GM19463 (cell line): ENCODE data around the gene PPARA.
"Not testable (repeated sequence)": the region's sequence is repeated elsewhere in the genome, so short reads cannot be mapped to it uniquely, and the experiment has no call there.

ENCODE experiments used
- ATAC-seq: cut with Tn5 transposase; IDR thresholded peaks from one replicate; pipeline ENCODE4 v1.9.1; 2021; ENCODE audit warnings: mild to moderate bottlenecking, moderate library complexity; ENCODE audit not compliant: unreplicated experiment

The PPARA gene

DNA sequence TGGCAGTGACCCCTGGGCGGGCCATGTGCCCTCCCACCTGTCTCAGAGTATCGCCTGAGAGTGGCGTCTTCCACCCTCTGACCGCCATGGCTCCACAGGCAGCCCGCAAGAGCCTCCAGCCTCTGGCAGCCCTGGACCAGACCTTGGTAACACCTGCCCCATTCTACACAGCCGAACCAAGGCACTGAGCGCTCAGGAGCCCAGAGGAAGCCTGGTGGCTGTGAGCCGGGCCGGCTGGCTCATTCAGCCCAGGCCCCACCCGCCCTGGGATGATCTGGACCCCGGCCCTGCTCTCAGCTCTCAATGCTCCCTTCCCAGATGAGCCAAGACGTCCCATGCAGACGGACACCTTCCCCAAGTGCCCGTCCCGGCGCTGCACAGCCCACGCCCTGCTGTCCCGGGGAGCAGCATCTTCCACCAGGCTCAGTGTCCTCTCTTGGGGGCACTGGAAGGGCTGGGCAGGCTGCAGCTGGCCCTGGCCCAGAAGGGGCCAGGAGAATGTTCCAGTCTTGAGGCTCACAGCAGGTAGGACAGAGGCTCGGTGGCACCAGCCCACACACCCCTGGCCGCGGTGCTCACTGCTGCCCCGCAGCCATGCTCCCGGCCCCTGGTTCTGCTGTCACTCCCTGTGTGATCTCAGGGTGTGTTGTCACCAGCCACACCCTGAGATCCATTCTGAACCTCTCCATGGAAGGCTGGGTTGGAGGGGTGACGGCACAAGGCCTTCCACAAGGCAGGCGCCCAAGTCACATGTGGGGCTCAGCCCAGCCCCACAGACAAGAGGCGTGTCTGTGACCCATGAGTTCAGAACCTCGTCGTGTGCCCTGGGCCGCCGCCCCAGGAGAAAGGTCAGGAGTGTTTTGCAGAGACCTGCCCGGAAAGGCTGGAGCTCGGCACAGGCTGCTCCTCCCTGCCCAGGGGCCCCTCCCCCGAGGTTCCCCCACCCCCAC is 24.2 kb upstream of the PPARA start:
- no peak for ATAC-seq

DNA sequence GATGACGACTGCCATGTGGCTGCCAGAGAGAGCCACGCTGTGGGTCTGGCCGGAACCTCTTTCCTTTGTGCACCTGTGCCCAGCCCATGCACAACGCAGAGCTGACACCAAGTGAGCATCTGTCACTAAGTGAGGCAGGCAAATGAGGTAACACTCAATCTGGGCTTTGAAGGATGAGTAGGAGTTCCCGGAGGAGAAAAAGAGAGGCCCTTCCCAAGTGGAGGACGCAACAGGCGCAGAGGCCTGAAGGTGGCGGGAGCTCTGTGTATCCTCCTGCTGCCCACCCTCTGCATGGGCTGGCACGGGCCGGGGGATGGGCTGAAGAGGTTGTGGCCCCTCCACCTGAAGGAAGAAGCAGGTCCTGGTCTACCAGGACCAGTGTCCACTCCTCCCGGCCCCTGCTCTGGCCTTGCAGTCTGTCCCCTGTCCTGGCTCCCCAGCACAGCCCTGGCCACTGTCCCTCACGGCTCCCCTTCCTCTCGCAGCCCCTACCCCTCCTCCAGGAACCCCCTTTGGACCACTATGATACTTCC is 23.4 kb upstream of the PPARA start:
- no peak for ATAC-seq

DNA sequence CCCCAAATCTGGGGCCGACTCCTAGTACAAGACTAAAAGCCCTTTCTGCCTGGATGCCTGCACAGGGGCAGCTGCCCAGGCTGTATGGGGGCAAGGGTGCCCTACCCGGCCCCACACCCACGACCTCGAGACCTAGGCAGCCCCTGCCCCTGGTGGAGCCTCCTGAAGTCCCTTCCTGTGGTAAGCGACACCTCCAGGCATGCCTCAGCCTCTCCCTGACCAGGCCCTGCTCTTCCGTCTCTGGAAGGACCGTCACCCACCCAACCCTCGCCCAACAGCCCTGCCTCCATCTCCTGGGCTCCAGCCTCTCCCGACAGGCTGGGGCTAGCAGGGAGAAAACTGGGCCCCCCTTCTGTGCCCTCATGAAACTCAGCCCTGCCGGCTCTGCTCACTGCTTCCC is 22.8 kb upstream of the PPARA start:
- ATAC-seq = no peak

DNA sequence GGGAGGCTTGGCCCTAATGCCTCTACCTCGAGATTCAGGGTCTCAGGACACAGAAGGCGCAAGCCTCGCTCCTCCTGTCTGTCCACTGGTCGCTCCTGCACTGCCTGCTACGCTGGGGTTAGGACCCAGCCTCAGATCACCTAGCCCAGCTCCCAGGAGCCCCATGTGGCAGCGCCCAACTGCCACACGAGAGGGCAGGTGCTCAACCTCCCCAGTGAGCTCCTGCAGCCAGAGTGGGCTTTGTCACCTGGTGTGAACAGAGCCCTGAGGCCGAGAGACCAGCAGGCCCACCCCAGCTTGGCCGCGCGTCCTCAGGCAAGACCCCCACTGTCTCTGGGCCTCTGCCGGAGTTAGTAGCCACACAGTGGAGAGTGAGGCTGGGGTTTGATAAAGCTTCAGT is 21.7 kb upstream of the PPARA start:
- no peak for ATAC-seq

DNA sequence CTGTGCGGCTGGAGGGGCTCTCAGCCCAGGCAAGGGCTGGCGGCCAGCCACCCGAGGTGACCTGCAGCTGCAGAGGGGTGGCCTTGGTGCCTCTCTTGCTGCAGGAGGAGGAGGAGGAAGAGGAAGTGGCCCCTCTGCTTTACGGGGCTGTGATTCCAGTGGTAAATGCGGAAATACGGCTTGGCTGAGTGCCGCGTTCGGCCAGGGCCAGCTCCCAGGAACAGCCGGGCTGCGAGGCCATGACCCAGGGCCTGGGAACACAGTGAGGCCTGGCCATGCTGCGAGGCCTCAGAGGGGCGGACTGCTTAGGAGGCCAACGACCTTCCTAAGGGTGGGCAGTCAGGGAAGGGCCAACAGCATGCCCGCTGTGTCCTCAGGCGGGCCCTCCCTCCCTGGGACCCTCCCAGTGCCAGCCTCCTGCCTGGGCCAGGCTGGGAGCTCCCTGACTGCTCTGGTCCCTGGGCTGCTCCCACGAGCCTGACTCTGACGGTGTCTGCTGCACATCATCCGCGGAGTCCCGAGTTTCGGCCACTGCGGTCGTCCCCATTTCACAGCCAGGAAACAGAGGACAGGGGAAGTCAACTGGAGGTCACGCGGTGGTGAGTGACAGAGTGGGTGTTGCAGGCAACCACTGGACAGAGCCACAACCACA is 20.8 kb upstream of the PPARA start:
- no peak for ATAC-seq

DNA sequence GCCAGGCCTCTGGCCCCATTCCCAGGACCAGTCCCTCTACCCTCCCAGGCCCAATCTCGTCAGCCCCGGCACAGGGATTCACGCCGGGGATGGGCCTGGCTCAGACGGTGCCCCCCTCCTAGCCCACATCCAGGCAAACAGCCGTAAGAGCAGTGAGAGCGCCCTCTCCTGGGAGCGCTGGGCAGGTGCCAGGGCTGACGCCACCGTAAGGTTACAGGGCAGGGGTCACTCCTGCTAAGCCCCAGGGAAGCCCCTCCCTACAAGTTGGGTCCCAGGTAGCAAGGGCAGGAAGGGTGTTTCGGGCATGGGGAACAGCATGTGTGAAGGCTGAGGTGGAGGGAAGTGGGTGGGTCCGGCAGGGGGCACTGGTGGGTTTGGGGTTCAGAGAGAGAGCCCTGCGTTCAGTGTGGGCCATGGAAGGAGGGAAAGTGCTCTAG is 19.2 kb upstream of the PPARA start:
- ATAC-seq = no peak

DNA sequence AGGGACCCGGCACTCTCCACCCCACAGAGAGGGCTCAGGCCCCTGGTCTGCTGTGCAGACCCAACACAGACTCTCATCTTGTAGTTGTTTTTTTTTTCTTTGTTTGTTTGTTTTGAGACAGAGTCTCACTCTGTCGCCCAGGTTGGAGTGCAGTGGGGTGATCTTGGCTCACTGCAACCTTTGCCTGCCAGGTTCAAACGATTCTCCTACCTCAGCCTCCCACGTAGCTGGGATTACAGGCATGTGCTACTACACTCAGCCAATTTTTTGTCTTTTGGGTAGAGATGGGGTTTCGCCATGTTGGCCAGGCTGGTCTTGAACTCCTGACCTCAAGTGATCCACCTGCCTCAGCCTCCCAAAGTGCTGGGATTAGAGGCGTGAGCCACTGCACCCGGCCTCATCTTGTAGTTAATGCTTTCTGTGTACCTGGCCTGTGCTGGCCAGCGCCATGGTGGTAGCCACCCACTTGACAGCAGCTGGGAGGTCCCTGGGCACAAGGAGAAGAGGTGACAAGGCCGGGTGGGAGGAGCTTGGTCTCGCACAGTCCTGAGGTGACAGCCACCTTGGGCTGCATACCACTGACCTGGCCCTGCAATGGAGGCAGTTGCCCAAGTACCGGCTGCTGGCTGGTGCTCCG is 18.0 kb upstream of the PPARA start:
- ATAC-seq = not testable (repeated sequence)

DNA sequence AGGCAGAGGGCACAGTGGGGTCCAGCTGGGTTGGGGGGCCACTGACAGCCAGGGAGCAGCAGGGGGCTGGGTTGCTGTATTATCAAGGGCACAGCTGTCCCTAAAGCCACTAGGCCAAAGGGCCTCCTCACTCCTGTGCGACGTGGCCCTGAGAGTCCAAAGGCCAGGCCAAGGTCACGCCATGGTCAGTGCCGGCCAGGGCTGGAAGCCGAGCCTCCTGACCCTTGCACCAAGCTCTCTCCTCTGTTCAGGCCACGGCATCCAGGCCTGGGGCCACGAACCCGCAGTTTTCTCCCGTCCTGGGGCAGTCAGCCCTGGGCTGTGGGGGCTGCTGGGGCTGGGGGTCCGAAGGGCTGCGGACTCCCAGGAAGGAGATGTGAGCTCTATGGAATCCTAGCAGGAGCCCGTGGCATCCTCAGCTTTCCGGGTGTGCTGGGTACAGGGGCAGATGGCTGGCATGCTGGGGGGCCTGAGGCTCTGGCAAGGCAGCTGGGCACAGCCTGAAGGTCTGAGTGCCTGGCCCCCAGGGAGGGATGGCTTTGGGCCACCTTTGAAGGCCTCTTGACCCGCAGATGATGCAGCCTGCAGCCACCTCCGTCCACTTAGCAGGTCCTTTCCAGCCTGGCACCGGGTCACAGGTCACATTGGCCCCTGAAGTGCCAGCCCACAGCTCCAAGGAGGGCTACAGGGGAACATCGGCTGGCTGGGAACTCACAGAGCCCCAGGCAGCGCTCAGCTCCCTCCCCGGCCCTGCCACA is 17.3 kb upstream of the PPARA start:
- ATAC-seq = no peak

DNA sequence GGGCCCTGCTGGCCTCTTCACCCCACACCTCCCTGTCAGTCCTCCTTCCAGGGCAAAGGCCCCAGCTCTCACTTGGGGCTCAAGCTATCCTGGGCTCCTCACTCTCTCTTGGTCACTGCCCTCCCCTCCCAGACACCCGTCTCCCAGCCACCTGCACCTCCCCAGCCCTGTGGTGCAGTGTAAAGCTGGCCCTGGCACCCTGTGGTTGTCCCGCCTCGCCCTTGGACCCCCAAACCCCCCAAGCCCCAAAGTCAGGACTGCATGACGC is 16.8 kb upstream of the PPARA start:
- ATAC-seq = no peak

DNA sequence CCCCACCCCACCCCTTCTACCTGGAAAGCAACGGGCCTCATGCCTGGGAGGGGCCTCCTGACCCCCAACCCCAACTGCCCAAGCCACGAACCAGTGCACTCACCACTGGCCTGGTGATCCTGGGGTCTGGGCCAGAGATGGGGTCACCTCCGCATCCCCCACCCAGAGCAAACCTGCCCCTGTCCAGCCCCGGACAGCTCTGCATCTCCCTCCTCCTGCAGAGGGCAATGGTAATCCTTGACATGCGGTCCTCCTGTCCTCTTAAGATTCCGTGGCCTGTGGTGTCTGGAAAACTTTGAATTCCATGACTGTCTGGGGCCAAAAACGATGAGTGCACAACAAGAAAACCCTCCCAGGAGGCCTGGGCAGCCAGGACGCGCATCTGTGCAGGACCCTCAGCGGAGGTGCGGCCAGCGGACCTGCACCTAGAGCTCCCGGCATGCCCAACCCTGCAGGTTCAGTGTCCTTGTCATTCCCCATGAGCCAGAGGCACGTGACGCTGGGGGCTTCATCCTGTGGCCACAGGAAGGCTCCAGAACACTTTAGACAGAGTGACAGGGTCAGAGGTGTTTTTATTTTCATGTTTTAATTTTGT is 16.1 kb upstream of the PPARA start:
- ATAC-seq = no peak

DNA sequence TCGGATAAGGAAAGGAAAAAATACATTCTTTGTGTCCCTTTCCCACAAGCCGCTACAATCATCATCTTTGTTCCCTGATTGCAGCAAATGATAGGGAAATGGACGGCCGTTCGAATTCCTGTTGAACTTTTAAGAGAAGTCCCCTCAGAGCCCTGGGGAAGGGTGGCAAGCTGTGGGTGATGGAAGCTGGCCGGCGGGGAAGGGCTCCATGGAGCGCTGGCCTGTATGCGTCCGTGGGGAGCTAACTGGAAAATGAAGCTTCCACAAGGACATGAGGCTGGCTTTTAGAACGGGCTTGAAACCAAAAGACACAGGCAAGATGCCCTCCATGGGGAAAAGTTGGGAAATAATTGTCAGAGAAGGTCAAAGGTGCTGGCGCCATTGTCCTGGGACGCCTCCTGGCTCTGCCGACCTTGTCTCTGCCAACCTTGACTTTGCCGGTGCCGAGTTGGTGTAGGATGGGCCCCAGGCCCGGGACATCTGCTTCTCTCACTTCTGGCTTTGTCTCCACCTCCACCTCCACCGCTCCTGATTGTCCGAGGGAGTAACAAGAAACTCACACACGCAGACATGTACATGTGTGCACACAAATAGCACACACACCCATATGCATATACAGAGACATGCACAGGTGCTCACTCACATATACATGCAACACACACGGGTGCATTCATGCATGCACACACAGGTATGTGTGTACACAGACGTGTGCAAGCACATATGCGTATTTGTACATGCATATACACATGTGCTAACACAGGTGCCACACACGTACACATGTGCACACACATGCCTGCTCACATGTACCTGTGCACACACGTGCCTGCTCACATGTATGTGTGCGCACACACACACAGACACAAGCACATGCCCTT is 14.5 kb upstream of the PPARA start:
- ATAC-seq = no peak

DNA sequence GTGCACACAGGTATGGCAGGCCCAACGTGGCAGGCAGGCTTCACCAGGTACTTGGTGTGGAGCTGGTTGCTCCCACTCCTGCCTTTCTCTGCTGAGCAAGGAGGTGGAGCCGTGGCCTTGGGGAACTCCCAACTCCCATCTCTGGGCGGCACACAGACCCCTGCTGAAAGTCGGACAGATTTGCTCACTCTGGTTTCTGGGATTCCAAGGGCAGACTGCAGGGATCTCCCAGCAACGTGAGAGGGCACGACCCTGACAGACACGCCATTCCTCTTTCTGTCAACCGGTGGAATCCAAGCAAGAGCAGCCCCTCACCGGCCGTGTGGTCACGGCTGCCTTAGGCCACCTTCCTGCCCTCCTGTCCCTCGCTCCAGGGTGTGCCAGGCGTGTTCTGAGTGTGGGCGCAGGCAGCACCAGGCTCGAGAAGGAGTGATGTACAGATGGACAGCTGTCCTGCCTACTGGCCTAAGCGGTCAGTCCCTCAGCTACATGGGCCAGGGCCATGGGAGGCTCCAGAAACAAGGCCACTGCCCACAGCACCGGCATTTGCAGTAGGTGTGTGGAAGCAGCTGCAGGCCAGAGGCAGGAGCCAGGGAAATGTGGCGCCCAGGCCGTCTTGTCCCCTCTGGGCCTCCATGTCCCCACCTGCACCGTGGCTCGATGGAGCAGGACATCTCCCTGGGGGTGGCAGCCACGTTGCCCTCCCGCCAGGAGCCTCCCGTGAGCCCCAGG is 13.7 kb upstream of the PPARA start:
- no peak for ATAC-seq

DNA sequence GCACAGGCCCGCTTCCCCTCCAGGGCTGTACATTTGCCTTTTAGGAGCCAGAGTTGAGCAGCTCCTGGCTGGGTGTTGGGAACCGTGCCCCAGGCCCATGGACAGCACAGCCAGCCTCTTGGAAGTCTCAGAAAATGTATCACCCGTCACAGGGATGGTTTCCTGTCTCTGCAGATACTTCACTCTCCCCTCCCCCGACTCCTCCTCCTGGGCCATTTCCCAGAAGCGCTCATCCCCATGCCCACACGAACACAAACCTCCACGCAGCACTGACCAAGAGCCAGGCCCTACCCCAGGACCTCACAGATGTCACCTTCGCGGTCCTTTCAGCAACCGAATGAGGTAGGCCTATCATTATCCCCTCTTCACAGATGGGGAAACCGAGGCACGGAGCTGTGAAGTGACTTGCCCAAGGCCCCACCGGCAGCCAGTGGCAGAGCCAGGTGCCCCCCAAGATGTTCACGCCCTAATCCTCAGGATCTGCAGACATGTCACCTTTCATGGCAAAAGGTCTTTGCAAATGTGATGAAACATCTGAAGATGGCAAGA is 13.0 kb upstream of the PPARA start:
- ATAC-seq = no peak

DNA sequence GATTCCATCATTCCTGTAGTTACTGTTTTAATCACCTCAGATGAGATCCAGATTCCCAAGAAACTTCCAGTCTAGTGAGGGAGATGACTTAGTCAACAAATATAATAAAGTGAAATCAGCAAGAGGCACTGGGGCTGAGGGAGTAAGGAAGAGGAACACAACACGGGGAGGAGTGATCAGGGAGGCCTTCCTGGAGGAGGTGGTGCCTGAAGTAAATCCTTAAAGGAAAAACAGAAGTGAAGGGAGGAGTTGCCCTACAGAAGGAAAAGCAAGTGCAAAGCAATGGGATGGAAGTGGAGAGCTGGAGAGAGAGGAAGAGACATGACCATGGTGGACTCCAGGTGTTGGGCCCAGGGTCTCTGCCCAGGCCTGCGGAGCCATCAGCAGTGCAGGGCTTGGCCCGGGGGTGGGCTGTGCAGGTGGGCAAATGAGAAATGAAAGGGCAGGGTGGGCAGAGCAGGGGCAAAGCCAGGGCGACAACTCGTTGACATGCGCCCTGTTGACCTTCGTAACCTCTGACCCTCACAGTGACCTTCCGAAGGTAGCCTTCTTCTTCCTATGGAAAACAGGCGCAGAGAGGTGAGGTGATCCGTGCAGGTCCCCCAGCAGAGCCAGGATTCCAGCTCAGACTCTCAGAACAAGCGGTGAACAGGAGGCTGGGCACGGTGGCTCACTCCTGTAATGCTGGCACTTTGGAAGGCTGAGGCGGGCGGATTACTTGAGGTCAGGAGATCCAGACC is 12.1 kb upstream of the PPARA start:
- ATAC-seq = no peak

DNA sequence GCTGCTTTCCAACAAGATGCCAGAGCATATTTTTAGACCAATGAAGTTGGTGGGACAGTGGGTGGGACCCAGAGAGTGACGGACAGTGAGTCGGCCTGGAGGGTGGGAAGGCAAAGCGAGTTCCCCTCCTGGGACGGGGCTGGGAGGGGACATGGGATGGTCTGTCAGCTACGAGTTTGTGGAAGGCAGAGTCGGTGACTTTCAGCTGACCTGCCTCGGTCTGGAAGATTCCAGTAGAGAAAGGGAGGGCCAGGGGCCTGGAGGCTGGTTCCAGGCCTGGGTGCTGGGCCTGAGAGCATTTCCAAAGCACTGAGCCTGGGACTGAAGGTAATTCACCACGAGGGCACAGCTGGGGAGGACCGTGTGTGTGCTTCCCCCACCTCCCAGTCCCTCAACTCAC is 10.9 kb upstream of the PPARA start:
- not testable (repeated sequence) for ATAC-seq

DNA sequence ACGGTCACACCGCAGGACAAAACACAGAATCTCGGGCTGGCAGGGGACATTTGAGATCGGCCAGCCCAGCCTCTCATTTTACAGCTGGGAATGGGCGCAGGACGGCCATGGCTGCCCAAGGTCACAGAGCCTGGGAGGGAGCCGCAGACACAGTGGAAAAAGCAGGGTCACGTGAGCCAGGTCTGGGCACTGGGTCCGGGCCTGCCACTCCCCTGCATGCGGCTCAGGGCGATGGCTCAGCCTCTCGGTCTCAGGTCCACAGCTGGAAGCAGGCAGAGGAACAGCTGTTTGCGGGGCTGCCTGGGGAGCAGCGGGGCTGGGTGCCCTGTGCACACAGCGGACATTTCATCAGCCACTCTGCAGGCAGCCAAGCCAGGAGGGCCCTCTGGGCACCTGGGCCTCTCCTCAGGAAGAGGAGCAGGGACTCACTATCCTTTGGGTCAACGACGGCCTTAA is 10.4 kb upstream of the PPARA start:
- no peak for ATAC-seq

DNA sequence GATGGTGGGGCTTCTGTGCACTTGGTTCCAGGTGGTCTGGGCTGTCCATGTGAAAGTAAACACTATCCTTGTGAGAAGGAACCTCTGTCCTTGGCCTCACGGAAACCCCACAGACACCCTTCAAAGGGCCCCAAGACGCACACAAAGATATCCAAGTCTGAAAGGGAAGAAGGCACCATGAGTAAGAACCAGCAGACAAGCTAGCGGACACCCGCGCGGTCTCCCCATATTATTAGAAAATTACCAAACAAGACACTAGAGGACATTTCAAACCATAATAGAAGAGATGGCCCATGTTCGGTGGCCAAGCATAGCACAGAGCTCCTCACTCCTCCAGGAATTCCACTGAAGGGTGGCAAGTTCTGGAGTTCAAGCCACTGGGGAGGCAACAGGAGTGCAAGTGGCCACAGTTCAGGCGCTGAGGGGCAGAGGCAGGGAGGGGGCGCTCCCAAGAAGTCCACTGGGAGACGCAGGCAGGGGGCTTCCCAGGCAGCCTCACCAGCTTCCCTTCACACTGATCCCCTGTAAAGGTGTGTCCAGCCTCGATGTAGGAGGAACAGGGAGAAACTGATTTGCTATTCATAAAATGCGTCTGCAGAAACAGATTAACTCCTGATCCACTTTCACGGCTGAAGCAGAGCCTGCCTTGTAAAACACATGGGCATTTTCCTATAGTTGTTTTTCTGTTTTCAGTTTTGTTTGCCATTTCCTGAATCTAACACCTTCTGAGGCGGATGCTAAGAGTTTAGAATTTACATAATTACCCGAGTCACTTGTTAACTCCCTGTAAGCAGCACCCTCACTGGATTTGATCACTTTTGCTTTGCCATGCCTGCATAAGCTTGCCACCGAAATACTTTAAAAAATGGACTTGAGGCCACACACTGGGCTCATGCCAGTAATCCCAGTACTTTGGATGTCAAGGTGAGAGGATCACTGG is 9.1 kb upstream of the PPARA start:
- ATAC-seq = no peak
